PC-3 (cell line): ENCODE results near the gene FITM2.

Experiments used
- EZH2 ChIP-seq: fragments of 300-600 bp; sonication (generic); IDR thresholded peaks from one replicate; pipeline ENCODE4 v1.6.1; 2017; ENCODE audit warnings: antibody characterized with exemption, mild to moderate bottlenecking, low read length; ENCODE audit not compliant: unreplicated experiment
- EZH2phosphoT487 ChIP-seq: fragments of 300-600 bp; sonication (generic); IDR thresholded peaks from 2 replicates; pipeline ENCODE4 v1.6.1; 2018; ENCODE audit warnings: mild to moderate bottlenecking, antibody characterized with exemption, low read length, borderline replicate concordance
- TF ChIP-seq, protein P1 (sequence below): fragments of 300-600 bp; sonication (generic); conservative IDR thresholded peaks from 2 replicates; pipeline ENCODE4 v1.5.1; 2017; ENCODE audit warnings: antibody characterized with exemption, low read depth, mild to moderate bottlenecking, low read length

GRCh38 chr20:44348168-44348659, 37.2 kb upstream of the FITM2 start:
- TF ChIP-seq, protein P1, sequence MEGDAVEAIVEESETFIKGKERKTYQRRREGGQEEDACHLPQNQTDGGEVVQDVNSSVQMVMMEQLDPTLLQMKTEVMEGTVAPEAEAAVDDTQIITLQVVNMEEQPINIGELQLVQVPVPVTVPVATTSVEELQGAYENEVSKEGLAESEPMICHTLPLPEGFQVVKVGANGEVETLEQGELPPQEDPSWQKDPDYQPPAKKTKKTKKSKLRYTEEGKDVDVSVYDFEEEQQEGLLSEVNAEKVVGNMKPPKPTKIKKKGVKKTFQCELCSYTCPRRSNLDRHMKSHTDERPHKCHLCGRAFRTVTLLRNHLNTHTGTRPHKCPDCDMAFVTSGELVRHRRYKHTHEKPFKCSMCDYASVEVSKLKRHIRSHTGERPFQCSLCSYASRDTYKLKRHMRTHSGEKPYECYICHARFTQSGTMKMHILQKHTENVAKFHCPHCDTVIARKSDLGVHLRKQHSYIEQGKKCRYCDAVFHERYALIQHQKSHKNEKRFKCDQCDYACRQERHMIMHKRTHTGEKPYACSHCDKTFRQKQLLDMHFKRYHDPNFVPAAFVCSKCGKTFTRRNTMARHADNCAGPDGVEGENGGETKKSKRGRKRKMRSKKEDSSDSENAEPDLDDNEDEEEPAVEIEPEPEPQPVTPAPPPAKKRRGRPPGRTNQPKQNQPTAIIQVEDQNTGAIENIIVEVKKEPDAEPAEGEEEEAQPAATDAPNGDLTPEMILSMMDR: no peak
- no peak for TF ChIP-seq EZH2
- TF ChIP-seq EZH2phosphoT487: no peak
